SU-DHL-6 (cell line): ENCODE results near the gene HSP90AB1.

ENCODE experiments used
- H2AFZ ChIP-seq: fragments of 200-600 bp; sonication (generic); 2 replicates; pipeline ENCODE4 v1.6.1; 2014; ENCODE audit warnings: low read depth, mild to moderate bottlenecking, moderate library complexity, mixed read lengths, antibody characterized with exemption, low read length; ENCODE audit not compliant: severe bottlenecking
- H3F3A ChIP-seq: fragments of 200-600 bp; shearing (Covaris generic); 2 replicates; pipeline ENCODE4 v1.6.0; 2016; ENCODE audit warnings: antibody characterized with exemption, mild to moderate bottlenecking; ENCODE audit not compliant: insufficient read depth
- H3K27ac ChIP-seq: fragments of 200-600 bp; sonication (generic); 2 replicates; pipeline ENCODE4 v1.5.1; 2016; ENCODE audit warnings: low read depth, mild to moderate bottlenecking, low read length, moderate library complexity, mixed read lengths
- H3K27me3 ChIP-seq: fragments of 200-600 bp; sonication (generic), shearing (Covaris generic); 2 replicates; pipeline ENCODE4 v1.6.0; 2014; ENCODE audit warnings: mild to moderate bottlenecking, low read length
- H3K36me3 ChIP-seq: fragments of 200-600 bp; sonication (generic); 2 replicates; pipeline ENCODE4 v1.6.1; 2014; ENCODE audit warnings: mild to moderate bottlenecking, low read length, mixed read lengths
- H3K4me2 ChIP-seq: fragments of 300-600, 200-600 bp; shearing (Covaris generic), sonication (generic); 2 replicates; pipeline ENCODE4 v1.6.0; 2014; ENCODE audit warnings: low read length, low read depth, mild to moderate bottlenecking; ENCODE audit not compliant: poor library complexity, severe bottlenecking
- H3K4me3 ChIP-seq: fragments of 200-600 bp; sonication (generic); 2 replicates; pipeline ENCODE4 v1.5.1; 2014; ENCODE audit warnings: antibody characterized with exemption, low read length, mild to moderate bottlenecking, mixed read lengths; ENCODE audit not compliant: insufficient read depth, poor library complexity, severe bottlenecking
- H3K79me2 ChIP-seq: fragments of 200-600 bp; sonication (generic); 2 replicates; pipeline ENCODE4 v1.6.1; 2014; ENCODE audit warnings: mild to moderate bottlenecking, low read length, moderate library complexity; ENCODE audit not compliant: insufficient read depth
- H3K9ac ChIP-seq: fragments of 200-600 bp; sonication (generic); 2 replicates; pipeline ENCODE4 v1.7.0; 2014; ENCODE audit warnings: mild to moderate bottlenecking, low read length
- H3K9me2 ChIP-seq: fragments of 200-600 bp; sonication (generic); replicated peaks from 2 replicates; pipeline ENCODE4 v1.6.1; 2014; ENCODE audit warnings: low read length; ENCODE audit not compliant: insufficient read depth
- H3K9me3 ChIP-seq: fragments of 200-600 bp; sonication (generic); 2 replicates; pipeline ENCODE4 v1.6.1; 2014; ENCODE audit warnings: low read length, mixed read lengths; ENCODE audit not compliant: insufficient read depth
- H4K20me1 ChIP-seq: fragments of 200-600 bp; sonication (generic); 2 replicates; pipeline ENCODE4 v1.6.1; 2014; ENCODE audit warnings: low read depth, mild to moderate bottlenecking, antibody characterized with exemption, low read length, moderate library complexity, mixed read lengths
- CTCF ChIP-seq: fragments of 200-600 bp; sonication (generic); IDR thresholded peaks from one replicate; pipeline ENCODE4 v1.5.1; 2017; ENCODE audit warnings: antibody characterized with exemption, mild to moderate bottlenecking, low read length, moderate library complexity; ENCODE audit not compliant: insufficient read depth, poor library complexity, severe bottlenecking
- EZH2phosphoT487 ChIP-seq: fragments of 200-600 bp; sonication (generic), shearing (Covaris generic); conservative IDR thresholded peaks from 2 replicates; pipeline ENCODE4 v1.6.1; 2018; ENCODE audit warnings: mild to moderate bottlenecking, antibody characterized with exemption, low read length, moderate library complexity, mixed read lengths

HSP90AB1 gene

GRCh38 chr6:44211284-44211683 lies 35.6 kb upstream of the HSP90AB1 start:
- no peak overlapping the region for H3K4me3 ChIP-seq

GRCh38 chr6:44214307-44214706 lies 32.6 kb upstream of the HSP90AB1 start:
- no peak for TF ChIP-seq EZH2phosphoT487
- Histone ChIP-seq H3K36me3 (no peaks in the 10 kb centered on the region), H3K79me2 (no peaks in the 10 kb centered on the region), H3K9me2 (no peaks in the 10 kb centered on the region), H3K9me3 (no peaks in the 10 kb centered on the region), H3K27ac (no peak overlapping the region), H2AFZ (no peak overlapping the region), H4K20me1 (no peaks in the 10 kb centered on the region), H3K9ac (no peak overlapping the region), H3F3A (0 out of 2 replicates have a peak, but pooled peaks cover 3% of the 10 kb centered on the region), H3K4me3 (no peak overlapping the region), H3K27me3 (no peaks in the 10 kb centered on the region), H3K4me2 (no peak overlapping the region)

More at GRCh38 chr6:44211284-44211683, 35.6 kb upstream of the HSP90AB1 start:
- H2AFZ ChIP-seq = no peak overlapping the region
- H3K79me2 ChIP-seq = no peaks in the 10 kb centered on the region
- no peaks in the 10 kb centered on the region for H3K27me3 ChIP-seq
- no peaks in the 10 kb centered on the region for H3K9me2 ChIP-seq
- H3F3A ChIP-seq = no peaks in the 10 kb centered on the region
- H4K20me1 ChIP-seq = no peaks in the 10 kb centered on the region
- no peak overlapping the region for H3K27ac ChIP-seq
- H3K36me3 ChIP-seq = no peaks in the 10 kb centered on the region
- no peaks in the 10 kb centered on the region for H3K9me3 ChIP-seq
- no peak overlapping the region for H3K9ac ChIP-seq
- TF ChIP-seq CTCF (no peak), EZH2phosphoT487 (no peak)
- no peak overlapping the region for H3K4me2 ChIP-seq

- H3K9ac ChIP-seq = no peak within 1 kb of the TSS
- H3K4me3 ChIP-seq = no peak within 1 kb of the TSS
Measured at GRCh38 chr6:44216677-44217331, 30.1 kb upstream of the HSP90AB1 start, which contains the start of gene MYMX. MYMX (plus strand) TSS chr6:44216926; CDS start chr6:44217472, 546 bp downstream.

More at GRCh38 chr6:44216677-44217331, 30.1 kb upstream of the HSP90AB1 start, which contains the start of gene MYMX:
- Histone ChIP-seq H3K9me3 (no peaks in the 10 kb centered on the region), H3K36me3 (no peaks in the 10 kb centered on the region), H3F3A (peaks cover 14% of the 10 kb centered on the region), H3K79me2 (no peaks in the 10 kb centered on the region), H3K9me2 (no peaks in the 10 kb centered on the region), H3K27ac (no peak within 1 kb of the TSS), H3K27me3 (no peaks in the 10 kb centered on the region), H2AFZ (no peak within 1 kb of the TSS), H3K4me2 (no peak within 1 kb of the TSS), H4K20me1 (no peaks in the 10 kb centered on the region)
- TF ChIP-seq CTCF (no peak), EZH2phosphoT487 (no peak)
